GM21381 (cell line): ENCODE results near the gene APP.

Experiments
- ATAC-seq: cut with Tn5 transposase; IDR thresholded peaks from one replicate; pipeline ENCODE4 v1.9.1; 2021; ENCODE audit warnings: mild to moderate bottlenecking, moderate library complexity; ENCODE audit not compliant: unreplicated experiment

The APP gene

DNA sequence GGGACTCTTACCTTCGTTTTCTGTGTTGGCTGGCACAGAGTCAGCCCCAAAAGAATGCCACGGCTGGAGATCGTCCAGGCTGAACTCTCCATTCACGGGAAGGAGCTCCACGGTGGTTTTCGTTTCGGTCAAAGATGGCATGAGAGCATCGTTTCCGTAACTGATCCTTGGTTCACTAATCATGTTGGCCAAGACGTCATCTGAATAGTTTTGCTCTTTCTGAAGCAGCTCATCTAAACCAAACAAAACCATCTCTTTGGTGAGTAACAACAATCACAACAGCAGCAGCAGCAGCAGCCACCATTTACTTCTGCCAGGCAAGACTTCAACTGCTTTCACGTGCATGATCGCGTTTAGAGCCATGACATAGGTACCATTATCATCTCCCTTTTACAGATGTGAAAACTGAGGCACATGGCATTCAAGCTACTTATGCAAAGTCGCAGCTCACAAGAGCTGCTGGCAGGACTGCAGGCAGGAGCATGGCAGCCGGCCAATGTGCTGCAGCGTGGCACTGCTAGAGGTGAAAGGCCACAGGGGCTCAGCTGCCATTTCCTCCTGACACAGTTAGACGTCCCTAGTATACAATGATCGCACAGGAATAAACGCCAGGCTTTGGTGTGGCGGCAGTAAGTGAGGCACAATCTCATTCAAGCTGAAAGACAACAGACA lies 258.7 kb downstream of the APP start:
- no peak for ATAC-seq

DNA sequence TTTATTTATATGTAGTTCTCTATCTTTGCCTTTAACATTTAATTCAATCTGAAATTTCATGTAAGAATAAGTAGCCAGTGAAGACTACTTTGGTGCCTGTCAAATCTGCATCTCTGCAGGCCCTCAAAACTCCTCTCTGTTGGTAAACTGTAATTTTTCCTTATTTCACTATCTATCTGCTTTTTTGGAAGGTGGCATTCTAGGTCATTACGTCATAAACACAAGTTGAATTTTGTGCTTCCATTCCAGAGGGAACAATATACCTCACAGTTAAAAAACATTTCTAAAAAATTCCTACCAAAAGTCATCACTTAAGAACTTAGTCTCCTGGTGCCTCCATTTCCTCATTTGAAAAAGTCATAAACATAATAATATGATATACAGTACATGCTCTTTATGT lies 259.8 kb downstream of the APP start:
- ATAC-seq, result no peak

DNA sequence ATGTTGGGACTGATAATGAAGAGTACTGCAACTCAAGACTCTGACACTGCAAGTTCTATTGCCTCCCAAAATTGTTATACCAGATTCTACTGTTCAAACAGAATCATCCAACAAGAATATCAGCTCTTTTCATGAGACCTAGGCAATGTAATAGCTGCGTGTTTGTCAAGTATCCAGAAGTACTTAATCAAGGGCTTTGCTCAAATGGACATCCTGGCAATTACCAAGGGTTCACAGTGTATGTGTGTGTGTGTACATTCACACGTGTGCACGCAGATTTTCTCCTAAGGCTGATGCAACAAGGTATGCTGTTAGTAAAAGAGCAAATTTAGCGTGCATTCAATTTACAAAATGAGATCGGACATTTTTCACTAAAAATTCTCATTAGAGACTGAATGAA lies 261.2 kb downstream of the APP start:
- ATAC-seq, result no peak

DNA sequence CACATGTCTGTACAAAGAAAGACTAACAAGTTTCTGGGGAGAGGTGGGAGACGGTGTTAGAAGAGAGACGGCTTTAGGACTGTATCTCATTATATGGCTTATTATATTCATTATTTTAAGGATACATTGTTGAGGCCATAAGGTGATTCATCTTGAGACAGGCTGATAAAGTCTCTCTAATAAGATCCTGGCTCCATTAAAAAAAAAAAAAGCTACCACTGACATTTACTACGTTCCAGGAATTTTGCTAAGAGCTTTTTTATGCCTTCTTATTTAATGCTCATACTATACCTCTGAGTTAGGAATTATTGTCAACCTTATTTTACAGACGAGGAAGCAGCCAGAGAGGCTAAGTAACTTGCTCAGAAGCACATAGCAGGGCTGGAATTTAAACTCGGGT lies 262.1 kb downstream of the APP start:
- ATAC-seq, result no peak

DNA sequence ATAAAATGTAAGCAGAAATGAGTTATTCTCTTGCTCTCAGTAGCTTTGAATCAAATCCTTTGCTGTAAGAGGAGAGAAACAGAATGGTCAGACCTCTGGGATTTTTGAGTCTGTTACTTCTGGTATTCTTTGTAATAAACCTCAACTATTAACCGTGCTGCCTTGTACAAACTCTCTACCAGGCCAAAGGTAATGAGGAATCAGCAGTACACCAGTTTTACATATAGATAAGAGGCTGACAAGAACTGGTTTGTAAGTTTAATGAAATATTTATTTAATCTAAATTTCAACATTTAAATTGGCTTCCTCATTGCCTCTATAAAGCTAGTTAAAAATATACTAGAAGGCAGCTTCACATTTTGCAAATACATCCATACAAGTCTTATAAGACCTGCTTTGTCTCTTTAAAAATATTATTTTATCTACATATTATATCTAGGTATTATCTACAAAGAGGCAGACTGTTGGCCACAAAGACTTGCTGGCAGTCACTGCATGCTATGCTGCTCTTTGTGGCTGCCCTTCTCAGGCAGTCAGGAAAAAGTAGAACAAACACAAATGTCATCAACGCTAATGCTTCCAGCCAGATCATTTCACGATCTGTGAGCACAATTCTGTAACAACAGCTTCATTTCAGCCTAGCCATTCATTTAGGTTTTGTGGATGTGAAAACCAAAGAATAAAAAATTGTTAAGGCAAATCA lies 262.8 kb downstream of the APP start:
- ATAC-seq, result no peak

DNA sequence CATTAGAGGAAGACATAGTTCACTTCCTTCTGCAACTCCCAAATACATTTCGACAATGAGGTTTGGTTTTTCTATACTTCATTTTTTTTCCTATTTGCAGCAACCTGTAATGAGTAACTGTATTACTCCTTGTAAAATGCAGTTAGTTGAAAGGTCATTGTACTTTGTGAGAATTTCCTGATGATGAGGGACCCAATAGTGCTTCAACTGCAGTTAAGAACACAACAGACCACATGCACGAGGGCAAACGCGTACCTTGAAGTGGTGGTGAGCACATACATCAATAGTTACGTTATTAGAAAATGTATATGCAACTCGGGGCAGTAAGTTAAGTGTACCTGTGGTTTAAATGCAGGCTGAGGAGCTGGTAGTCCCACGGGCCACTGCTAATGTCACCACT lies 264.0 kb downstream of the APP start:
- ATAC-seq, result no peak

DNA sequence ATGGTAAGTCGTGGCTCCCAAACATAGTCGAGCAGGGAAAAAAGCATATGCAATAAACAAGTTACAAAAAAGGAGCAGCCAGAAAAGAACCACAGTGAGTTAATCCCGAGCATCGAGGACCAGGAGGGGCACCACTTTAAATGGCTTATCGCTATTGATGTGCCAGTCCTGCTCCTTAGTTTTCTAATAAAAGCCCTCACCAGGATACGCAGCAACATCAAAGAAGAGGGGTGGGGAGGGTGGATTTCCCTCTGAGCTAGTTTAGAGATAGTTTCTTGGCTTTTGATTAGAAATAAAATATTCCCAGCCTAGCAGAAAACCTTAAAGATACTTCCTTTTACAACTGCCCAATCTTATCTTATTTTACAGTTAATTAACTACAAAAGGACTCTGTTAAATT lies 265.4 kb downstream of the APP start:
- ATAC-seq, result no peak

DNA sequence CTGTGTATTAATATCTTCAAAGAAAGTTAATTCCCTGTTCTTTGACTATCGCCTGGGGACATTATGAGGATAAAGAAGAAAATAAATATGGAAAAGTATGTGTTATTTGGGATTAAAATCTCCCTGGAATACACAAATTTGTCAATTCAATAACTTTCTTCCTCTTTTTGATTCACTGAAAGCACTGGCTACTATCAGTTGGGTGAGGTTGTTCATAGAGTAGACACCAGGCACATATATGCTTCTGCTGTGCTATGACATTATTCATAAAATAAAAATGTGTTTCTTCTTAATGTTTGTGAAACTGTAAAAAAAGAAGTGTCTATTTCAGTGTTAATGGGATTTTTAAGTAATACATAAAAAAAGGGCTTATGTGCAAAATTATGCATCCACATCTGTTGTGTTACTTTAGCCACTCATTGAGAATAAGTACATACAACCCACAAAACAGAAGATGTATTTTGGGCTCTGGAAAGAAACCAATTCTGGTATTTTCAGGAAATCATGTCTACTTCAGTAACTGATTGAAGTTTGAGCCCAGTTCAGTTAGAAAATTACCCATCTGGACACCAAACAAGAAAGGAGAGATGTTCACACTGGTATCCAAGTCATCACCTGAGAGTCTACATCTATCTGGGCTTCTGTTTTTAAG lies 266.4 kb downstream of the APP start:
- no peak for ATAC-seq

DNA sequence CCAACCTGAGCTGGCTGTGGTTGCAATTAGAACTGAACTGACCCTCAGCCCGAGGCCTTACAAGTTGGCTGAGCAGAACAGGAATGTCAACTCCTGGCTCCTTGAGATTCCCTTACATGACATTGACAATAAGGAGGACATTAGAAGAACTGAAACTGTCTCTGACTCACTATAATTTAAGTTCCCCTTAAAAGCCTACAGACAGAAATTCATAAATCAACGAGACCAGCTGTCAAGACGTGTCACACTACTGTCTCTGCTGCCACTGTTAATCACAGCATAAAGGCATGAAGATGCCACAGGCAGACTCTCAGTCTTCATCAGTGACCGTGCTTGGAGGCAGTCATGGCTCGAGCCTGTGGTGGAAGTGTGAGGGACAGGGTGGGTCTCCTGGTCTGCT lies 267.0 kb downstream of the APP start:
- ATAC-seq, result peak; percentile 63

DNA sequence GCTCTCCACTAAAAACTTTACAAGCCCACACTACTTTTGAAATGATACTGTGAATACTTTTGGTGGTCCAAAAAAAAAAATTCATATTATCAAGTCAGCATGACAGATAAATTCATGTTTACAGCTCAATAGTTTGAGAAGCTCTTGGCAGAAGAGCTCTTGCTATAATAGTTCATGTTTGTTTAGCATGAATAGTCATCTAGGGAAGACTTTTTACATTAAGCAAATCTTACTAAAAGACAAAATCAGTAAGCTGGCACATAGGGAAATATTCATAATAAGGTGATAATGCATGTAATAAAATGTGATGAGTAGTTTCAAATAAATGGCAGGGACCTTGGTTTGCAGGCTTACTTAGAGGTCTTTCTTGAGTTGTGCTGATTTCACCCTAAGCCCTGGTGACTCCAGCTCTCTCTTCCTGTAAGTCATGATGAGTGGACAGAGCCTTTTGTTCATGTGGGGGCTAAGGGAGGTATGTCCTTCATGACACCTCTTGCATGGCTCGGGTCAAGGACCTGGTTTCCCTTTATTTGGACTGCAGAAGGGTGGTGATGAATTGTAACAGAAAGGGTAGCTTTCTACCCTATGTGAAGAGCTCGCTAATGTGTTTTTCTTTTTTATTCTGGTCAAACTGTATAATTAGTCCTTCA lies 269.1 kb downstream of the APP start:
- ATAC-seq, result no peak

DNA sequence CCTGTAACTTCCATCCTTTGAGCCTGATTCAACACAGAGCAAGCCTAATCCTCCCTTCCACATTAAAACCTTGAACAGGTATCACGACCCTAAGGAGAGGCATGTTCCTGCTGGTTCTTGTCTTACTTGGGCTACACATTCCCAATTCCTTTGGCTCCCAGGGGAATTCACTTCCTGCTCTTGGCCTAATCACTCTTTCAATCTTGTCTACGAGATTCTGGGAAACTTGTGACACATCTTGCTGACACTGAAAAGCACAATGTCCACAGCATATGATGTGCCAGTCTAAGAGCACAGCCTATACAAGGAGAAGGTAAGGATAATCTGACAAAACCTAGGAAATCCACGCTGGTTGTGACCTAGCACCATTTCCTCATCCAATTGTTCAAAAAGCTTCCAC lies 271.9 kb downstream of the APP start:
- ATAC-seq, result no peak

DNA sequence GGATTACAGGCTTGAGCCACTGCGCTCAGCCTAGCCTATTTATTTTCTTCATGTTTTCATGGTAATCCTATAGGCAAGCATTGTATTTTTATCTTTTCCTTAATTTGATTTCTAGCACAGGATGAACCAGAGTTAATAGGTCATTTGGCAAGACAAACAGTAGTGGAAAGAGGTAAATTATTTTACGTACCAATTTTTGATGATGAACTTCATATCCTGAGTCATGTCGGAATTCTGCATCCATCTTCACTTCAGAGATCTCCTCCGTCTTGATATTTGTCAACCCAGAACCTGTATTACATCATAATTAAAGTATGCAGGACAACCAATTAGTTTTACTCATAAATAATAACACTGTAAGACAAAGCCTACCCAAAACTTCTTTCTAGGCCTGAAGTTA lies 273.2 kb downstream of the APP start:
- ATAC-seq, result no peak

DNA sequence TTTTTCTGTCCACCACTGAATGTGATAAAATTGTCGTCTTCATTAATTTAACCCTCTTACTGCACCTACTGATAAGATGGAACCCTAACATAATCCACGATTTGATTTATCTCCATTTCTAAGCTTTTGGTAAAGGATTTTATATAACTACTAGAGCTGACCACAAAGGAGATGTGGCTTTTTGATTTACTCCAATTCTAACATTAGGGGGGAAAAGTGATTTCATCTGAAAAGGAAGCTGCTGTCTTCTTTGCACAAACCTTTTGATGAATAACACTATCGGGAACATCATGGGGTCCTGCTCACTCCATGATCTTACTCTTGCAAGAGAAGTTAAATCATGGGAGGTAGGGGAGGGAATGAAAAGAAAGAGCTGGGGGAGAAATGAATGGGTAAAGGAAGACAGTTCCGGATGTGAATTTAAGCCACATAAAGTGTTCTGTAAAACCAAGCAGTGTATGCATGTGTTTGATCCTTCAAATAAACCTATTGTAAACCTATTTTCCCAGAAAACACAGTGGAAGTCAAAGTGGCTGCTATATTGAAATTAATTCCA lies 274.0 kb downstream of the APP start:
- ATAC-seq, result no peak

DNA sequence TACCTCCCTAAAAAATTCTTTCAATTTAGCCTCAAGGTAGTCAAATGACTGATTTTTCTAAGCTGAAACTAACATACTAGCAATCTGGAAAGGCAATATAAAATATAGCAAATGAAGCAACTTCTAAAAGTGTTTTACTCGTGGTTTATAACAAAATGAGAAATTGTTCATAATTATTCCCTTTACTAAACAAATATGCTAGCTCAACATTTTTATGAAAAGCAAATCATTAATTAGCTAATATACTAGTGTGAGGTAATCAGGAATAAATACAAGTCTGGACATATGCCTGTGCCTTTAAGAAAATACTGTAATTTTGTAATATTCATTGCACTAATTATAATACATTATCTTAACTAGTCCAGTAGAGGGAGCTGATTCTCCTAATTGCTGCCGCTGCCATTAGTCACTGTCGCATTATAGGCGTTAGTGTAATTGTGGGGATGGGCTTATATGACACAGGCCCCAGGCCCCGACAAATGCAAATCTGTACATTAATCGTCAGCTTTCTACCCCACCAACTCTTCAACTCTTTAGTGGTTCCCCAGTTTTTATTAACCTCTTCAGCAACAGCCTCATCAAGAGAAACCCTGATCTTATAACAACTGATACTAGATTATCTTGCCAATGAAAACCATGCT lies 274.9 kb downstream of the APP start:
- peak; percentile 81 for ATAC-seq

DNA sequence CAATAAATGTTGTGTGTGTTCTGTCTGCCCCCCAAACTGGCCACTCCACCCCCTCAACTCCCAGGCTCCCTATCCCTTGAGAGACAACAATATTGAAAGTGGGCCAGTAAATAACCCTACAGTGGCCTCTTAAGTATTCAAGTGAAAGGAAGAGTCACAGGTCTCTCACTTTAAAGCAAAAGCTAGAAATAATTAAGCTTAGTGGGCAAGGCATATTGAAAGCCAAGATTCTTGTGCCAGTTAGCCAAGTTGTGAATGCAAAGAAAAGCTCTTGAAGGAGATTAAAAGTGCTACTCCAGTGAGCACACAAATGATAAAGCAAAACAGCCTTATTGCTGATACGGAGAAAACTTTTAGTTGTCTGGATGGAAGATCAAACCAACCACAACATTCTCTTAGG lies 277.4 kb downstream of the APP start:
- ATAC-seq, result no peak

DNA sequence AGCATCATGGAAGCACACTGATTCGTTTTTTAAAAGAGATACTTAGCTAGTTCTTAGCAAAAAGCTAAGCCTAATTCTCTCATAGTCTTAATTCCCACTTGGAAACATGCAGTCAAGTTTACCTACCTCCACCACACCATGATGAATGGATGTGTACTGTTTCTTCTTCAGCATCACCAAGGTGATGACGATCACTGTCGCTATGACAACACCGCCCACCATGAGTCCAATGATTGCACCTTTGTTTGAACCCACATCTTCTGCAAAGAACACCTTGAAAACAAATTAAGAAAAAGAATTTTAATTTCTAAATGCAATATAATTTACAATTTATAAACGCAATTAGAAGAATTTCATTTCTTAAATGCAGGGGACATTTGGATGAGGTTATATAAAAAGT lies 279.0 kb downstream of the APP start:
- ATAC-seq, result no peak

DNA sequence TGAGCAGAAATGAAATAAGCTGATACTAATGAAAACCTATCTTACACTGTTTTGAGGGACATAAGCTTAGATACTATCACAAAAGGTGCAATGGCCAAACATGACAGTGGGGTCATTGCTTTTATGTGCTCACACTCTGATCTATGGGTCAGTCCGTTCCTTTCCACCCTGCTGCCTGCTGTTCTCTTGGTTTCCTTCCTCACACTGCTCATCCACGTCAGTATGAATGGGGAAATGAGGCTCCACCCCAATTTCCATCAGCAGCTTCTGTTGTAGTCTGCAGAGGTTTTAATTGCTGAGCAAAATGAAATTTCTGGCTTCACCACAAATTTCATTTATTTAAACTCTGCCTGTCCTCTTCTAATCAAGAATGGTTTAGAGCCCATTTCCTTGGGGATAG lies 280.6 kb downstream of the APP start:
- ATAC-seq, result no peak

DNA sequence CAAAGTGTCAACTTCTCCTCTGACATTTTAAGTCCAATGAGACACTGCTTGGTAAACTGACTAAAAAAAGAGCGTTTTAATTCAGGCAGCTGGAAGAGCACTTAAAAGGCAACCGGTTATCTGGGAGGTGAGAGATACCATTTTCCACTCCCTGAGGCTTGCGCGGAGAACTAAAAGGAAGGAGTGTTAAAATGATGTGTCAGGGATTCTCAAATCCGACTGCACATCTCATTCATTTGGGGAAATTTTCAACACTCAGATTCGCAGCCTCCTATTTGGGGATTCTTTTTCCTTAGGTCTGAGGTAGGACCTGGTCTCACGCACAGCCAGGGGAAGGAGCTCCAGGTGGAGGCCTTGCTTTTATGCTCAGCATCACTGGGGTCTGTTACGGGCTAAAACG lies 281.9 kb downstream of the APP start:
- no peak for ATAC-seq

DNA sequence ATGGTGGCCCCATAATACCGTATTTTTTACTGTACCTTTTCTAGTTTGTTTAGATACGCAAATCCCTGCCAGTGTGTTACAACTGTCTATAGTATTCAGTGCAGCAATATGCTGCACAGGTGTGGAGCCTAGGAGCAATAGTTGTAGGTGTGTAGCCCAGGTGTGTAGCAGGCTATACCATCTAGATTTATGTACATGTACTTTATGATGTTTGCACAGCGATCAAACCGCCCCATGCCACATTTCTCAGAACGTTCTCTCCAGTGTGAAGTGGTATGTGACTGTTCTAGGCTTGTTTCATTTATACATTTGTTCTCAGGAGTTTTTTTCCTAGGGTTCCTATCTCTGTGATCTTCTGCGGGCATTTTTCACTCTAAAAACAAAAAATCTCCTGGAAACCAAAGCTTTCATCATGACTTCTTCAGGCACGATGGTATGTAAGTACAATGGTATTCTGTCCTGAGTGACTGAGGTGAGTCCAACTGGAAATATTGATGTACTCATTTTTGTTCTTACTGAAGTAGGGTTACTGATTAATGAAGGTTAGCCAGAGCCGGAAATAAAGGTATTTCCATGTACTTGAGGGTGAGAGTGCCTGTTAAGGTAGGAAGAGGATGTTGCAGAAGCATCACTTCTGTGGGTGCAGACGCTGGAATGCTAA lies 282.8 kb downstream of the APP start:
- no peak for ATAC-seq

DNA sequence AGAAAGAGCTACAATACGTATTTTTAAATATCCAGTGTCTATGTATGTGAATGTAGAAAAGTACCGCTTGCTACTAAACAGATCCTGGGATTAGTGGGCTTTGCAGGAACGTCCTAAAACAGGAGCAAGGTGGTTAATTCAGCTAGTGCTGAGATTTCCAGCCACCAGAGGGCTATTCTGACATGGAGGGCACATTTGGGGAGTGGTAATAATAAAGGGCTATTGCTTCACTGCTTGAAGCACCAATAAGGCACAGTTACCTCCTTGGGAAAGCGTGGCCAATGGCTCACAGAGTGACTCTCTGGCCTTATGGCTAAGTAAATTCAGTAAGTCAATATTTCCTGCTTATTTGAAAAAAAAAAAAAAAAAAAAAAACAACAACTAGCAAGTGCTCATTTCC lies 283.4 kb downstream of the APP start:
- ATAC-seq, result no peak

DNA sequence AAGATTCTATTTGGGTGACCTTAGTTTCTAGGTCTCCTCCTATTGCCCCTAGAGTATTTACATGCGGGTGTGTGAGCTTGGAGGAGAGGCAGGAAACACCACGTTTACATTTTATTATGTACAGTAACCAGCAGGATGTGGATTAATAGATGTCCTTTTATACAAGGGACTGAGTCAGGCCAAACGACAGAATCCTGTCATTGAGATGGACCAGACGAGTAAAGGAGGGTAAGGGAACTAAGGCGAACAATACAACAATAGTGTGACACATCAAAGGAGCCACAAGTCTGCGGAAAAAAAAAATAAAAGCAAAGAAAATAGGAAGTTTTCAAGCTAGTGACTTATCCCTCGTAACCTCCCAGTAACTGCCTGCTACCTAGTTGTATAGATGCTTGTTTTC lies 284.7 kb downstream of the APP start:
- no peak for ATAC-seq
